Upper lobe of left lung (tissue), 4 donors: ENCODE data around the gene TSSK6.

Experiments used
- EP300 ChIP-seq, 4 donors: sonication (generic); formaldehyde crosslinking; IDR thresholded peaks; one replicate each; pipeline ENCODE4 v1.5.1; 2017; ENCODE audit warnings: antibody characterized with exemption in 4 of 4, control low read depth in 2 of 4
- TF ChIP-seq, protein P1 (sequence below), 6 experiments: fragments of 450-650 bp in 4 of 6; fragments of 200-600 bp in 2 of 6; sonication (generic) in 2 of 6; IDR thresholded peaks; one replicate each; pipeline ENCODE4 v1.5.1; 2016 to 2019; ENCODE audit warnings: antibody characterized with exemption in 6 of 6

DNA sequence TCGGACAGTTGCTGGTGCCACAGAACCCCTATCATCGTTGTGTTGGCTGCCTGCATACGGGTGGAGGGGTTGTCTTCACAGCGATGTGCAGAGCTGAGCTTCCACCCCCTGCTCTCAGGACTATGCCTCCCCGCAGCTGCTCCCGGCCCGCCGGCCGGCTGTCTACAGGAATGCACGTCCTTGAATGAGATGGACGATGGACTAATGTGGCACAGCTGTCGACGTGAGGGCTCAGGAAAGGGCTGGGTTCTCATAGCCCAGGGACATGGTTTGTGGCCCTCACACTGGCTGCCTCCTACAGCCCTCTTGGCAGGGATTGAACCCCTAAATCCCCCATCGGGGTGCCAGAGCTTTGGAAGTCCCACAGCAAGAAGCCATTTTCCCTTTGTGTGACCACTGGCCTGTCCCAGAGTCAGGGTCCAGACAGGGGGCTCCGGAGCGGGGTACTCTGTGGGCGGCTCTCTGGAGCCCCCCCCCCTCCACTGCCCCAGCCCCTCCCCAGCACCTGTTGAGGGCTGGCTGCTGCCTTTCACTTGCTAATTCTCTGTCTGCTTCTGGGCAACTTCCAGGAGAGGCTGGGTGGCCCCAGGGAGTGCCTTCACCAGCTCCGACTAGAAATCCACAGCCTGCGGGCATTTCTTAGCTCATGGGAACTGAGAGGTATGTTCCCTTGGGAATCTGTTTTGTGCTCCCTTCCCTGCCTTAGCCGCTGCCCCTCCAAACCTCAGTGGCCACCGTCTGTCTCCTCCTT is 40.2 kb downstream of the TSSK6 start:
- TF ChIP-seq, protein P1, sequence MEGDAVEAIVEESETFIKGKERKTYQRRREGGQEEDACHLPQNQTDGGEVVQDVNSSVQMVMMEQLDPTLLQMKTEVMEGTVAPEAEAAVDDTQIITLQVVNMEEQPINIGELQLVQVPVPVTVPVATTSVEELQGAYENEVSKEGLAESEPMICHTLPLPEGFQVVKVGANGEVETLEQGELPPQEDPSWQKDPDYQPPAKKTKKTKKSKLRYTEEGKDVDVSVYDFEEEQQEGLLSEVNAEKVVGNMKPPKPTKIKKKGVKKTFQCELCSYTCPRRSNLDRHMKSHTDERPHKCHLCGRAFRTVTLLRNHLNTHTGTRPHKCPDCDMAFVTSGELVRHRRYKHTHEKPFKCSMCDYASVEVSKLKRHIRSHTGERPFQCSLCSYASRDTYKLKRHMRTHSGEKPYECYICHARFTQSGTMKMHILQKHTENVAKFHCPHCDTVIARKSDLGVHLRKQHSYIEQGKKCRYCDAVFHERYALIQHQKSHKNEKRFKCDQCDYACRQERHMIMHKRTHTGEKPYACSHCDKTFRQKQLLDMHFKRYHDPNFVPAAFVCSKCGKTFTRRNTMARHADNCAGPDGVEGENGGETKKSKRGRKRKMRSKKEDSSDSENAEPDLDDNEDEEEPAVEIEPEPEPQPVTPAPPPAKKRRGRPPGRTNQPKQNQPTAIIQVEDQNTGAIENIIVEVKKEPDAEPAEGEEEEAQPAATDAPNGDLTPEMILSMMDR (IDR thresholded peaks at IDR 0.05) = no peak
- no peak for TF ChIP-seq EP300 (IDR thresholded peaks at IDR 0.05)
